MCF 10A (cell line): Measurements from ENCODE around the gene LHFPL2. TPM values are rescaled to one million over a fixed set of nuclear protein-coding genes. Genes with fewer than 3 reads are reported as not detected.
A peak's percentile ranks its signal among the peaks of the same experiment; 100 is the strongest.
"Not testable (repeated sequence)": the region's sequence is repeated elsewhere in the genome, so short reads cannot be mapped to it uniquely, and the experiment has no call there.

Experiments used
- BruUV-seq: library from RNA; stranded (reverse); fragments of 400-500 nt; replicated peaks from 2 replicates; lab custom pipeline; 2021; lab: Mats Ljungman, UMichigan
- CTCF ChIA-PET: fragments of 300-600 bp; sonication (Branson Sonifier 250); formaldehyde crosslinking; extraction: SDS; loops from one replicate; lab custom pipeline; 2021; ENCODE audit warnings: antibody characterized with exemption, inconsistent platforms; lab: Yijun Ruan, JAX
- POLR2A ChIA-PET: fragments of 300-600, 350-650 bp; sonication (Branson Sonifier 250); formaldehyde crosslinking; extraction: SDS; loops from one replicate; lab custom pipeline; 2020; ENCODE audit warnings: antibody characterized with exemption, inconsistent platforms; lab: Yijun Ruan, JAX
- DNase-seq: peaks from one replicate; pipeline ENCODE4 v3.0.0-alpha.2; 2018; ENCODE audit not compliant: unreplicated experiment
- H3K27ac Mint-ChIP-seq: one replicate; pipeline ENCODE4 v1.8.0; 2022; ENCODE audit warnings: mild to moderate bottlenecking, low read depth, mixed read lengths; ENCODE audit not compliant: unreplicated experiment
- H3K27me3 Mint-ChIP-seq: one replicate; pipeline ENCODE4 v1.8.0; 2022; ENCODE audit warnings: mixed read lengths; ENCODE audit not compliant: insufficient read depth, unreplicated experiment
- H3K36me3 Mint-ChIP-seq: one replicate; pipeline ENCODE4 v1.8.0; 2022; ENCODE audit warnings: mild to moderate bottlenecking, moderate library complexity, mixed read lengths; ENCODE audit not compliant: insufficient read depth, unreplicated experiment
- H3K4me1 Mint-ChIP-seq: one replicate; pipeline ENCODE4 v1.8.0; 2022; ENCODE audit warnings: mixed read lengths; ENCODE audit not compliant: insufficient read depth, unreplicated experiment
- H3K4me3 Mint-ChIP-seq: one replicate; pipeline ENCODE4 v1.8.0; 2022; ENCODE audit warnings: mild to moderate bottlenecking, moderate library complexity, mixed read lengths; ENCODE audit not compliant: unreplicated experiment
- H3K9me3 Mint-ChIP-seq: one replicate; pipeline ENCODE4 v1.8.0; 2022; ENCODE audit warnings: mixed read lengths; ENCODE audit not compliant: unreplicated experiment
- intact Hi-C: fragments of 100-400 bp; cut with micrococcal nuclease; formaldehyde crosslinking; loops from 2 replicates; pipeline ENCODE4 v1.14.1; 2022
- total RNA-seq: library from RNA; stranded (reverse); gene quantifications from 2 replicates; pipeline ENCODE4 v1.2.3, GENCODE V29; 2022
- TF ChIP-seq, protein P1 (sequence below): fragments of 200-600 bp; IDR thresholded peaks from one replicate; pipeline ENCODE4 v1.8.0; 2022; ENCODE audit warnings: antibody characterized with exemption, mild to moderate bottlenecking; ENCODE audit not compliant: unreplicated experiment

Gene LHFPL2
- total RNA-seq, 1 experiment from 2014 or later, result 45.9 TPM

DNA sequence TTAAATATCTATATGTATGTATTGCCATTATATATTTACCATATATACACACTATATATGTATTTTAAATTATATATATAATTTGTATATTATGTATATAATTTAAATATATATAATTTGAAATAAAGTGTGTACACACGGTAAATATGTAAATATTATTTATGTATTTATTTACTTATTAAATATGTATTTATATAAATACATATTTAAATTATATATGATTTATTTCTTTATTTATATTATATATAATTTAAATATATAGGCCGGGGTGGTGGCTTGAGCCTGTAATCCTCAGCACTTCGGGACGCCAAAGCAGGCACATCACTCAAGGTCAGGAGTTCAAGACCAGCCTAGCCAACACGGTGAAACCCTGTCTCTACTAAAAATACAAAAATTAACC lies 31.3 kb upstream of the LHFPL2 start:
- no peak for DNase-seq
- ChIA-PET CTCF (no interaction called here), POLR2A (interaction anchor here (1.1 to 6.1 kb wide), 3 partner anchors 9 to 209 kb away, joined by 3 to 46 read pairs (median 3); no protein-coding TSS in a partner anchor)
- Mint-ChIP-seq H3K27ac (no peak overlapping the region), H3K9me3 (peaks cover 2% of the 10 kb centered on the region), H3K4me3 (no peak overlapping the region), H3K36me3 (no peaks in the 10 kb centered on the region), H3K4me1 (peaks cover 25% of the 10 kb centered on the region), H3K27me3 (no peaks in the 10 kb centered on the region)
- TF ChIP-seq, protein P1, sequence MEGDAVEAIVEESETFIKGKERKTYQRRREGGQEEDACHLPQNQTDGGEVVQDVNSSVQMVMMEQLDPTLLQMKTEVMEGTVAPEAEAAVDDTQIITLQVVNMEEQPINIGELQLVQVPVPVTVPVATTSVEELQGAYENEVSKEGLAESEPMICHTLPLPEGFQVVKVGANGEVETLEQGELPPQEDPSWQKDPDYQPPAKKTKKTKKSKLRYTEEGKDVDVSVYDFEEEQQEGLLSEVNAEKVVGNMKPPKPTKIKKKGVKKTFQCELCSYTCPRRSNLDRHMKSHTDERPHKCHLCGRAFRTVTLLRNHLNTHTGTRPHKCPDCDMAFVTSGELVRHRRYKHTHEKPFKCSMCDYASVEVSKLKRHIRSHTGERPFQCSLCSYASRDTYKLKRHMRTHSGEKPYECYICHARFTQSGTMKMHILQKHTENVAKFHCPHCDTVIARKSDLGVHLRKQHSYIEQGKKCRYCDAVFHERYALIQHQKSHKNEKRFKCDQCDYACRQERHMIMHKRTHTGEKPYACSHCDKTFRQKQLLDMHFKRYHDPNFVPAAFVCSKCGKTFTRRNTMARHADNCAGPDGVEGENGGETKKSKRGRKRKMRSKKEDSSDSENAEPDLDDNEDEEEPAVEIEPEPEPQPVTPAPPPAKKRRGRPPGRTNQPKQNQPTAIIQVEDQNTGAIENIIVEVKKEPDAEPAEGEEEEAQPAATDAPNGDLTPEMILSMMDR, result no peak
- no TSS peak for BruUV-seq
- intact Hi-C loops, result no loop called here

DNA sequence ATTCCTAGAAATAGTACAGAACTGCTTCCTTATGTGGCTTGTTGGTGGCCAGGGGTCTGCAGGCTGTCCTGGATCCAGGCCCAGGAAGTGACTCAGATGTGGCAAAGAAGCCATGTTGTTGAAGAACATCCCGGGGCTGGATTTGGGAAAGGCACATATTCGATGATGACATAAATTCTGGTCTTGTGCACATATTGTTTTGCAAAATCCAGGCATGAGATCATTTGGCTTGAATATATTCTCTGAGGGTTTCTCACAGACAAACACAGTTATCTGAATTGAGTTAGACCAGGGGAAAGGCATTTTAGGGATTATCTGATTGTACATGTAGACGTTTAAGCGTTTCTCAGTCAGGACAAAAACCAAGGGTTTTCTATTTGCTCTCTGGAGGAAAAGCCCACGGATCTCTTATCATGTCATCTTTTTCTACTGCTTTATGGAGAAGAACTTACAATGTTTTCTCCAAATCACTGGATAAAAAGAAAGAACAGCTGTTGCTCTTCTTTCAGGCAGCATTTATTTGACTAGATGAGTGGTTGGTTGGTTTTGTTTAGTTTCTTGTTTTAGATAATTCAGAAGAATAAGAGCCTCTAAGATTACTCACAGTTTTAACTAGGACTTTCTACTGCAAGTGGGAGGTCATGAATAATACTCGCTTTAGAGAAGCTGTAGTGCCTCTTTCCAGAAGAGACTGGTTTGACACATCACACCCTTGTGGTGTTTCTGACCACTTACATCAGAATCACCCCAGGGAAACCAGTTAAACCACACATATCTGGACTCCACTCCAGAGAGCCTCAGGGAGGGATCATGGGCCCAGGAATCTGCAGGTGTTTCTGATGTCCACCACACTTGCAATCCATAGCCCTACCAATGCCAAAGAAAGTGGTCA lies 29.5 kb upstream of the LHFPL2 start:
- Mint-ChIP-seq H3K9me3 (peaks cover 10% of the 10 kb centered on the region), H3K36me3 (no peaks in the 10 kb centered on the region), H3K27ac (peak overlapping the region; percentile 85), H3K4me3 (no peak overlapping the region), H3K27me3 (no peaks in the 10 kb centered on the region), H3K4me1 (peaks cover 25% of the 10 kb centered on the region)
- CTCF ChIA-PET, result interaction anchor here (0.5 to 1.0 kb wide), 3 partner anchors 29 to 287 kb away, joined by 3 read pairs; no protein-coding TSS in a partner anchor
- BruUV-seq, result TSS peak; percentile 99
- intact Hi-C loops, result loop anchor here (1.0 to 2.0 kb wide), 2 partner anchors 21 to 29 kb away; partner anchors contain the start of gene LHFPL2
- POLR2A ChIA-PET, result interaction anchor here (1.0 to 6.1 kb wide), 5 partner anchors 13 to 40 kb away, joined by 4 to 46 read pairs (median 6); partner anchors contain the start of gene LHFPL2
- DNase-seq, result peak; percentile 77
- TF ChIP-seq, protein P1, result no peak

DNA sequence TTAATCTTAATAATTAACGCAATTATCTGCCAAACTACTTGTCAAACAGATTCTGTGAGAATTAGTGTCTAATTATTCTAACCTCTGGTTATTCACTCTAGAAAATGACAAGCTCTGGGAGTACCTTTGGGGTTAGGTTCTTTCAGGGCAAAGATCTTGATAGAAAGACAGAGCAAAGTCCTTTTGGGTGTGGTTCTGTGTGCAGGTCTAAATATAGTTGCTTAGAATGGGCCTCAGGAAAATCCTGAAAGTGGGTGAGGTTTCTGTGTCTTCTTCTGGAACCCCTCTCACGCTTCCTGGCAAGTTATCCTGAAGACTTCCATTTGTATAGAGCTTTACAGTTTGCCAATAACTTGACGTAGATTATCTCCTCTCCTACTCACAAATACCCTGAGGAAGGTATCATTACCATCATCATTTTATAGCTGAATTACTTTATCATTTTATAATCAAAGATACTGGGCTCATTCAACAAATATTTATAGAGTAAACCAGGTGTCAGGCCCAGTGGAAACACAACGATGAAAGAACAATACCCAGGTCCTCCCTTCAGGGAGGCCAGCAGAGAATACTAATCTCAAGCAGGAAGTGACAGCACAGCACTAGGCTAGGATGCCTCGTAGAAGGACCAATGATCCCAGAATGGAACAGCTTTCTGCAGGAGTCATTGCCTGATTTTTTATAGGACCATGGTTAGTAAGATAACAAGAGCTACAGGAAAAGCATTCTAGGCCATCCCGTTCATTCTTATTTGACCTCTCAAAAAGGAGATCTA lies 27.6 kb upstream of the LHFPL2 start:
- CTCF ChIA-PET, result no interaction called here
- H3K4me1 Mint-ChIP-seq, result peaks cover 31% of the 10 kb centered on the region
- TF ChIP-seq, protein P1, result no peak
- no peaks in the 10 kb centered on the region for H3K27me3 Mint-ChIP-seq
- peaks cover 10% of the 10 kb centered on the region for H3K9me3 Mint-ChIP-seq
- no peaks in the 10 kb centered on the region for H3K36me3 Mint-ChIP-seq
- no peak for DNase-seq
- POLR2A ChIA-PET, result interaction anchor here (0.5 to 6.1 kb wide), 4 partner anchors 11 to 31 kb away, joined by 3 to 46 read pairs (median 4); no protein-coding TSS in a partner anchor
- no peak overlapping the region for H3K4me3 Mint-ChIP-seq
- H3K27ac Mint-ChIP-seq, result no peak overlapping the region
- intact Hi-C loops, result loop anchor here (2.0 kb wide), 1 partner anchor 27 kb away; the partner anchor contains the start of gene LHFPL2
- no TSS peak for BruUV-seq

DNA sequence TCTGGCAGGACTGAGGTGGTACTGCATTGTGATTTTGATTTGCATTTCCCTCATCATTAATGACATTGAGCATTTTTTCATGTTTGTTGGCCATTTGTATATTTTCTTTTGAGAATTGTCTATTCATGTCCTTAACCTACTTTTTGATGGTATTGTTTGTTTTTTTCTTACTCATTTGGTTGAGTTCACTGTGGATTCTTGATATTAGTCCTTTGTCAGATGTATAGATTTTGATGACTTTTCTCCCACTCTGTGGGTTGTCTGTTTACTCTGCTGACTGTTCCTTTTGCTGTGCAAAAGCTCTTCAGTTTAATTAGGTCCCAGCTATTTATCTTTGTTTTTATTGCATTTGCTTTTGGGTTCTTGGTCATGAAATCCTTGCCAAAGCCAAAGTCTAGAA lies 25.3 kb upstream of the LHFPL2 start:
- peaks cover 33% of the 10 kb centered on the region for H3K4me1 Mint-ChIP-seq
- H3K9me3 Mint-ChIP-seq, BruUV-seq, H3K27me3 Mint-ChIP-seq, intact Hi-C loops, H3K4me3 Mint-ChIP-seq, H3K27ac Mint-ChIP-seq, H3K36me3 Mint-ChIP-seq, DNase-seq: not testable (repeated sequence)
- ChIA-PET POLR2A (interaction anchor here (1.8 kb wide), 1 partner anchor 25 kb away, joined by 5 read pairs; the partner anchor contains the start of gene LHFPL2), CTCF (interaction anchor here (0.7 kb wide), 1 partner anchor 17 kb away, joined by 3 read pairs; no protein-coding TSS in a partner anchor)
